NCI-H1105 treated with DMSO at 0.1 percent for 48 hours (cell line): ENCODE data around the gene KDM8.

Source experiments
- DNase-seq: peaks from one replicate; lab custom pipeline; 2025; lab: John Stamatoyannopoulos, UW

Gene KDM8

DNA sequence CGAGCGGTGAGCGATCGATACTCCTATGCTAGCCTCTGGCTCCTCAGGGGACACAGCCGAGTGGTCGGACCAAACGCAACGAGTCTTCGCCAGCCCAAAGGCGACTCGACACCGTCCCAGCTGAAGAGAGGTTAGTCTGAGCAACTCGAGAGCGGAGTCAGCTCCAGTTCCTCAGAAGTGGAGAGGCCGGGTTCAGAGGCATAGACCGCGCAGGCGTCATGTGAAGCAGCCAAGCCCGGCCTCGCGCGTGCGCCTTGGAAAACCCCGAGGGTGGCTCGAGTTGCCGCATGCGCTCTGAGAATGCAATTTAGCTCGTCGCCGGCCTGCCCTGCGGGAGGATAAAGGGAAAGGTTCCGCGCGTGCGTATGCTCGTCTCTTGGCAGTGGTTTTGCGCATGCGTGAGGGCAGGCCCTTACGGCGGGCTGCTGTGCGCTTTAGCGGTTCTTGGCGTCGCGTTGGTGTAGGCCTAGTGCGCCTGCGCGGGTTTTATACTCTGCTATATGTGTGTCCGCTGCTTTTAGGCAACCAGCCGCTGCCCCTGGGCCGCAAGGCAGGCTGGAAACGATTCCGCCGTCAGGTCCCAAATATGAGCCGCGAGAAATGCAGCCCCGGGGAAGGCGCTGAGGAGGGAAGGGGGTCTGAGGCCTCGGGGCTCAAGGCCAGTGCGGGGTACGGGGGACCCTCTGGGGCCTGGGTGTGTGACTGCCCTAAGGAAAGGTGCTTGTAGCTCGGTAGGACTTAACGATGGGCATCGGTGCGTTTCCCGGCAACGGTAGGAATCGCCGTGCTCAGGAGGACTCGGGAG is at the start of gene KDM8:
KDM8 (plus strand) TSS at position 20 of the 805 bp plus-strand sequence. CDS start 6,598 bp downstream, outside the sequence.
- peak; percentile 99 for DNase-seq

DNA sequence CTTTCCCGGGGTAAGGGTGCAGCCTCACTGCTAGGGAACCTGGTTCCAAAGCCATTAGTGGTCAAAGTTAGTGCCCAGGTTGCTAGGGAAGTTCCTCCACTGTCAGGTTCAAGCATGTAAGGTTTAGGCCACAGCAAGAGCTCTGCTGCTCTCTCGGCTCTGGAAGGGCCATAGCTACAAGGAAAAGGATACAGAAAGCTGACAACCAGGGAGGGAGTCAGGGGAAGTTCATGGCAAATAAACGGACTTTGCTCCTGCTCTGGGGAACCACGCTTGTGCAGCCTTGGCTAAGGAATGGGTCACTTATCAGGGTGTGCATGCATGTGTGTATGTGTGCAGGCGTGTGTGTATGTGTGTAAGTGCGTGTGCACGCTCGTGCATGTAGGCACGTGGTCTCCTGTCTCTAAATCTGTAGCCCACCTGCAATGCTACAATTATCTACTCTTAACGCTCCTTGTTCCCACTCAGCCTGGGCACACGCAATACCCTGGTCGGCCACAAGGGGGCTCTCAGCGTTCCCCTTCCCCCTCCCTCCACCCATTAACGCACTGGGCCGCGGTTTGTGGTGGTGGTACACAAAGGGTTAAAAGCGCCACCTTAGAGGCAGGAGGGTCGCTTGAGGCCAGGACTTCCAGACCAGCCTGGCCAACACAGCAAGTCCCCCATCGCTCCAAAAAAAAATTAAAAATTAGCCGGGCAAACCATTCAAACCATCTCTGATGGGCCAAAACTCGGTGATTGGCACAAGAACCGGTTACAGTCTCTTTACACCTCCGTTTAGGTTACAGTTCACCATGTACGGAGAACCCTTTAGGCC is 48.4 kb upstream of the KDM8 start:
- peak; percentile 12 for DNase-seq

DNA sequence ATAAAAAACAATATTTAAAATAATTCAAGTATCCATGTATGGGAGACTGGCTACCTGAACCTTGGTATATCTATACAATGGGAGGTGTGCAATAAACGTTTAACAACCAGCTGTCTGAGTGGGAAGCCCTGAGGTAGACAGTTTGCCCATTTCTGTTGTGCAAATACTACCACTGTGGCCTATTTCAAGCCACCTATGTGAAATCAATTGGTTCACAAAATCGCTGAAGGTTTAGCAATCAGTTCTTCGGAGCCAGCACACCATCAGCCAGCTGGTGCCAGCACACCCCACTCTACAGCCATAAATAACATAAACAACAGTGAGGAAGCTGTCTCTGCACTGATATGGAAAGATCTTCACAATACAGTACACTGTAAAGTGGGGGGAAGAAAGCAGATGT is 46.7 kb upstream of the KDM8 start:
- DNase-seq = no peak

DNA sequence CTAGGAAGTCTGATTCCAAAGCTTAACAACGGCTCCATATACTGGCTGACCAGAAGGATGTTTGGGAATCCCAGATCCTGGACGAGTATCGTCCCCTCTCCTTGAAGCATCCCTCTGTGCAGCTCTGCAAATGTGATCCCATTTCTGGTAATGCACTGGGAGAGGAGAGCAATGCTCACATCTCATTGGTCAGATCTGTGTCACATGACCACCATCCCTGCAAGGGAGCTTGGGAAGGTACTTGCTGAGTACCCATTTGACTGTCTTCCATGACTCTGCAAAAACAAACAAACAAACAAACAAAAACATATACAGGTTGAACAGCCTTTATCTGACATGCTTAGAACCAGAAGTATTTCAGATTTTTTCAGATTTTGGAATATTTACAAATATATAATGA is 41.9 kb upstream of the KDM8 start:
- DNase-seq = no peak

DNA sequence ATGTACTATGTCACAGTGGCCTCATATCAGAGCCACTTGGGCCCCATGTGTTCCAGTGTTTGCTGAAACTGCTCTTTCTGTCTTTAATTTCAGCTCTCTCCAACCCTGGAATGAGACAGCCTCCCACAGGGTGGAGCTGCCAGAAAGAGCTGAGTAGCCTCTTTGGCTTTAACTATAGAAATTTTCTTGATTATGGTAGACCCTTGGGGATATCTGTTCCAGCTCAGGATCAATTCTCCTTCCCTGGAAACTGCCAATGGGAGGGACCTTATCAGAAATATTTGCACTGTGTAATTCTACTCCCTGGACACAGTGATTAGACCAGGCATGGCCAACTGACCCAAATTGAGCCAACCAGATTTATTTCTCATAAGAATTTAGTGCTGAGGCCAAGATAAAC is 39.0 kb upstream of the KDM8 start:
- DNase-seq = no peak

DNA sequence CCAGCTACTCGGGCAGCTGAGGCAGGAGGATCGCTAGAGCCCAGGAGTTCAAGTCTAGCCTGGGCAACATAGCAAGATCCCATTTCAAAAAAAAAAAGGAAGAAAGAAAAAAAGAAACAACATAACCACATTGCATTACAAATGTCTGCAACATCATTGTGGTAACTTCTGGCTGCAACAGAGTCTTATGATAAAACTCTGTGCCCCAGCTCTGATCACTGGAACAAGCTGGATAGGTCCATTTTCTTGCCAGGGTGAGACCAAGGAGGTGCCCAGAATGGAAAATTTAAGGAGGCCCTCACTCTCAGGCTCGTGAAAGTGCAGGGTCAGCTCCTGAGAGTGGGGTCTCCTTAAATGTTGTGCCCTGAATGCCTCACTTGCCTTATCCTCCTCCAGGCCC is 37.8 kb upstream of the KDM8 start:
- no peak for DNase-seq

DNA sequence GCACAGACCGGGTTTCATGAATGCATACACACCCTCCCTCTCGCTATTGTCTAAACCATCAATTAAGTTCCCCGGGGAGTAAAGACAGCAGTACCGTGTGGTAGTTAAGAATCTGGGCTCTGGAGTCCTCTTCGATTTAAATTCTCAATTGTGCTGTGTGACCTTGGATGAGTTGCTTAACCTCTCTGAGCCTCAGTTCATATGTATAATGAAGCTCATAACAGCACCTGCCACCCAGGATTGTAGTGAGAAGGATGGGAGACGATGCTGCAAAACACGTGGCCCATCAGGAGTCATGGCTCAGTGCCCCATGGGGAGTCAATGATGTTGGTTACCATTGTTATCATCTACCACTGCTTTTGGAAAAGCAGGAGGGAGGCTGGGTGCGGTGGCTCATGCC is 34.5 kb upstream of the KDM8 start:
- DNase-seq = no peak

DNA sequence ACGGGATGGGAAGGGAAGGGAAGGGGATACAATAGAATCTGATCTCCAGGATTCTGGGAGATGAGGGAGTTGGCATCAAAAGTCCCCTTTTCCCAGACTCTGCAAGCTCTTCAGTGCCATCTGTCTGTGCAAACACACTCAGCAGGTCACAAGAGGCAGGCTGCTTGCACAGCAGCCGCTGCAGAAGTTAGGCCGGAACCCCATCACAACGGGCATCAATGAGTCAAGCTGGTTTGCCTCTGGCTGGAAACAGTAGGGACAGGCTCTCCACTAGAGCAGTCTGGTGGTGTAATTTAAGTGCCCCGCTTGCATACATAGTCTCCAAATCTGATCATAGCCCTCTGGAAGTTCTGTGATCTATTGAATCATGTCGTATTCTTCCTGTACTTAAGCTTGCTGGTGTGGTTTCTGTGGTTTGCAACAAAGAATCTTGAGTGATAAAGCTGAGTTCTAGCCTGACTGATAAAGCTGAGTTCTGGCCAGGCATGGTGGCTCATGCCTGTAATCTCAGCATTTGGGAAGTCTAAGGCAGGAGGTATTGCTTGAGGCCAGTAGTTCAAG is 33.7 kb upstream of the KDM8 start:
- no peak for DNase-seq

DNA sequence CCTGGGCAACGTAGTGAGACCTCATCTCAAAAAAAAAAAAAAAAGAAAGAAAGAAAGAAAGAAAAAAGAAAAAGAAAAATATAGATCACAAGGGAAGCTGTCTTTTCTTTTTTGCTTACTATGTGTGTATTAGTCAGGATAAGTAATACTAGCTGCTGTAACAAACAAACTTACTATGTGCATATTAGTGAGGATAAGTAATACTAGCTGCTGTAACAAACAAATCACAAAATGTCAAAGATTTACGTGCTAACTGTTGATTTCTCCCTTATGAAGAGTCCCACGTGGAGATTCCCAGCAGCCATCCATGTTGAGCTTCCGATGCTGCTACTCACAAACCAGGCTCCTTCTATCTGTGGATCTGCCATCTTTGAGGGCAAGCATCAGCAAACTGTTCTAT is 31.7 kb upstream of the KDM8 start:
- no peak for DNase-seq

DNA sequence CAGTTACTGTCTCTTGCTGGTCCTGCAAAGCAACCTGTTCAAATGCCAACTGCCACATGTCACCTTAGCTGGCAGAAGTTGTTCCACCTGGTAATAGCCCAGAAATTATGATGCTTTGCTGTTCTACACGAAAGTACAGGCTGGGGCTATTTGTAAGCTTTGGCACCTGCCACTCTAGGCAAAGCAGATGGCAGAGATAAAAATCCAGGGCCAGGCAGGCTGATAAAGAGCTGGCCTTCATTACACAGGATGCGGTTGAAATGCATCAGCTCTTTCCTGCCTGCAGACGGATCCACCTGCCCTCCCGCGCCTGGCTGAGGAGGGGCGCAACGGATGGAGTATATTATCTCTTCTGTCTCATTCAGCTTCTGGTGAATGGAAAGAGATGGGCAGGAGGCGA is 29.3 kb upstream of the KDM8 start:
- DNase-seq = peak; percentile 87

DNA sequence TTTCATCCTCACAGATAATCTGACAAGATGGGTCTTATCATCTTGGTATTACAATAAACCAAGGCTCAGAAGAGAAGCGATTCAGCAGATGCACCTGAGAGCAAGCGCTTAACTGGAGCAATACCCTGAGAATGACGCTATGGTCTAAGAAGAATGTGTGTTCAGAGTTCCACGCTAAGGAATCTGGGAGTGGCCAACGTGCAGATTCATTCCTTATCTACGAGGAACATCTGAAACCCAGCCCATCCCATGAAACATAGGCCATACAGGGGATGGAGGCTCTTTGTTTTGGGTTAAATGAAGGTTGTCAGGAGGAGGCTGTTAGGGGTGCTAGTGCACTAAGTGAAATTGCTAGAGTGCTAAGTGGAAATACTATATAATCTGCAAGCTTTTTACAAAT is 28.5 kb upstream of the KDM8 start:
- DNase-seq = no peak

DNA sequence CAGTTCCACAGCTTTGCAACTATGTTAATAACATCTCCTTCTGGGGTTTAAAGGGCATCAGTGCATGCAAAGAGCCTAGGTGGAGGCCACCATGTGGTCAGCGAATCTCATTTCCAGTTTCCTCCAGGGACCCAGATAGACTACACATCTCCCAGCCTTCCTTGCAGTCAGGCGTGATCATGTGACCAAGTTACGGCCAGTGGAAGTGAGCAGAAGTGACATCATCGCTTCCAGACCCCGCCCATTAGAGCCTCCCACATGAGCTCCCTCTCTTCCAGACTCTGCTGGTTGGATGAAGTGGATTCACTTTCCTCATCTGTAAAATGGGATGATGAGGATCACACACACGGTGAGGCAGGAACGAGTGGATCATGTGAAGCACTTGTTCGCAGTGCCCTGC is 27.4 kb upstream of the KDM8 start:
- DNase-seq = no peak

DNA sequence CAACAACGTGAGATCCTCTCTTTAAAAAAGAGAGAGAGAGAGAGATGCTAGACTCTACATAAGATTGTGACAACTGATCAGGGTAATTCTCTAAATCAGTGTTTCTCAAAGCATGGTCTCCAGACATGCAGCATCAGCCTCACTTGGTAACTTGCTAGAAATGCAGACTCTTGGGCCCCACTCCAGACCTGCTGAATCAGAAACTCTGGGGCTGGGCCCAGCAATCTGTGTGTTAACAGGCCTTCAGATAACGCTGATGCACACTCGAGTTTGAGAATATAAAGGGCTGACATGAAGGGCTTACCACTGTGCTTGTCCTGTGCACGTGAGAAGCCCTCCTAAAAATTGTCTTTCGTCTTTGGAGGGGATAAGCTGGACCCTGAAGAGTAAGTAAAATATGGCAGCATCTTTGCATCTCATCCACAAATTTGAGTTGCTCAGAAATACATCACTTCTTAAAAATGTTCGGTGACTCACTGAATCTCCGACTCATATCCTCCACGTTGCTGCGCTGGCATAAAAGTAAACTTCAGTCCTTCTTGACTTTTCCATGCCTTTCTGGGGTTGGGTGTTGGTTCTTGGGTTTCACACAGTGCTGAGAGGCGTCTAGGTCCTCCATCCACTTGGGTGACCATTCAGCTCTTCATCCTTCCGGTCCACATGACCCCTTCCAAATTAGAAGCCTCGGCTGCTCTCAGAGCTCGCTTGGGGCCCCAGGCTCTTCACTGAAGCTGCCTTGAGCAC is 26.1 kb upstream of the KDM8 start:
- no peak for DNase-seq

DNA sequence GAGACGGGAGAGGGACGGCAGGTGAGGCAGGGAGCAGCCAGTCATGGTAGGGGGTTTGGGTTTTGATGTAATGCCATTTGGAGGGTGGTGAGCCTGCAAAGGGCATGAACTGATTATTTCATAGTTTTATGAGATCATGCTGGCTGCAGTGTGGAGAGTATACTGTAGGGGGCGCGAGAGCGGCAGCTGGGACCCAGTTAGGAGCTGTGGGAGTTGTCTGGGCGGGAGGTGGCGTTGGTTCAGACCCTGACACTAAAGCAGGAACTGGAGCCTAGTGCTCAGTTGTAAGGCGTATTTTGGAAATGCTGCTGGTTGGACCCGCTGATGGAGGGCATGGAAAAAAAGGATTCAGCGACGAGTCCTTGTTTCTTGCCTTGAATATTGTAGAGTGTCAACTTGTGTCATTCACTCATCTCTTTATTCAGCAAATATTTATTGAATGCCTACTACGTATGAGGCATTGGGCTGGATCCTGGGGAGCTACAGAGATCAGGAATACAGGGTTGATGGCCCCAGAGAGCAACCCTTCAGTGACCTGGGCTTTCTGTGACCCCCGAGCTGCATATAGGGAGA is 23.7 kb upstream of the KDM8 start:
- DNase-seq = no peak

DNA sequence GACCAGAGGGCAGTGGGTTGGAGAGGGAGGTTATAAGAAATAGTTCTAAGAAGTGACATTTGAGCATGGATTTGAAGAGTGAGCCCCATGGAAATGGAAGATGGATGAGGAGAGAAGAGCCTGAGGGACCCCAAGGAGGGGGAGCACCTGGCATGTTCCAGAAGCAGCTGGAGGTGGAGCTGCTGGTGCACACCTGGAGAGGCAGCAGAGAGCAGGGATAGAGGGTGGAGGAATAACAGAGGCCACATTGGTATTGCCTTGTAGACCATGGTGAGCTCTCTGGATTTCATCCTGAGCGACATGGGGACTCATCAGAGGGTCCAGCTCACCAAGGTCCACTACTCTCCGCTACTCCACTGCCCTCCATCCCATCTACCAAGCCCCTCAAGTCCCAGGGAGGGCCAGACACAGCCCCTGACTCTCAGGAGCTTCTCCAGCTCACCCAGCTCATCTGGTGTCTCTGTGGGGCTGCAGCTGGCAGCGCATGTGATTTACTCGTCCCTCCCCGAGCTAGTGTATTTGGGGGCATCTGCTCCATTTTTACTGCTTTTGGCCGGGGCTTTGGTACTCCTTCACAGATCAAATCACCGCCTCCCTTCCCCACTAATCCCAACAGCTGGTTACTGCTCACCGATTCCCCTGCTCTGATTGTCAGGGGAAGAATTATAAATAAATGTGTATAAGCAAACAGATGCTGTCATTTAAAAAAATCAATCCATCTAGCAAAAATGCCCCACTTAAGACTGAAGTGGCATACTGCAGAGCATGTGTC is 22.1 kb upstream of the KDM8 start:
- DNase-seq = no peak

DNA sequence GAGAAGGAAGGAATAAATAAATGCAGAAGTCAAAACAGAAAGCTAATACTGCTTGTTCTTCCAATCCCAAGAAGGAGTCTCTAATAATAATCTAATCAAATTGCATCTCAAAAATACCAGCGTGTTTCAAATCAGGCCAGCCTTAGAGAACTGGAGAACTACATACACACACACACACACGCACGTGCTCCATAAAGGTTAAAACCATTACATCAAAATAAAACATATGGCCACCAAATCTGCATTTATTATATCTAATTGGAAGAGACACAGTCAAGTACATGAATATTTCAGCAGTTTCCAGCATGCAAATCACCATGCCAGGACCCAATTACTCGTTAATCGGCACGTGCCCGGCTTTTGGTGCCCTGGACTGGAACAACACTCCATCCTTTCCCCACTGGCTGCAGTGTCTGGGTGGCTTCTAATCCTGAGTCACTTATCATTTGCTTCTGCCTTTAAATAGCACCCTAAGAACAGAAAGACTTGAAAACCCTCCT is 20.4 kb upstream of the KDM8 start:
- DNase-seq = no peak

DNA sequence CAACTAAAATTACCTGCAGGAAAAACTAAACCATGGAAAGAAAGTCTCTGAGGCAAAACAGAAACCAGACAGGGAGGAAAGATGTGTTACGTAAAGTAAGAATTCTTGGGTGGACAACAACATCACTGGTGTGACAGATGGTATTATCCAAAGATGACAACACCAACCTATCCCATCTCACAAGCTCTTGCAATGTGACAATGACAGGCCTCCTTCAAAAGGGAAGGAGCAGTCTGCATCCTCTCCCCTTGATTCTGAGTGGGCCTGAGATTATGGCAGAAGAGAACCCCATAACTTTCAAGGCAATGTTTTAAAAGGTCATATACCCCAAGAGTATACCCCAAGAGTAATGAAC is 17.6 kb upstream of the KDM8 start:
- no peak for DNase-seq

DNA sequence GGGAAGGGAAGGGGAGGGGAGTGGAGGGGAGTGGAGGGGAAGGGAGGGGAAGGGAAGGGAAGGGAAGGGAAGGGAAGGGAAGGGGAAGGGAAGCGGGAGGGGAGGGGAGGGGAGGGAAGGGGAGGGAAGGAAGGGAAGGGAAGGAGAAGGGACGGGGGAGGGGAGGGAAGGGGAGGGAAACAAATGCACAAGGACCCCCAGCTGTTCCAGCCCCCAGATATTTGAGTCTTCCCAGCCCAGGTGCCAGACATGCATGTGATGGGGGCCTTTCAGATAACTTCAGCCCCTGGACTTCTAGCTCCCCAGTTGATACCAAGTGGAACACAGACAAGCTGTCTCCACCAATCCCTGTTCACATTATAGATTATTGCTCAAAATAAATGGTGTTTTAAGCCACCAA is 14.7 kb upstream of the KDM8 start:
- DNase-seq = no peak

DNA sequence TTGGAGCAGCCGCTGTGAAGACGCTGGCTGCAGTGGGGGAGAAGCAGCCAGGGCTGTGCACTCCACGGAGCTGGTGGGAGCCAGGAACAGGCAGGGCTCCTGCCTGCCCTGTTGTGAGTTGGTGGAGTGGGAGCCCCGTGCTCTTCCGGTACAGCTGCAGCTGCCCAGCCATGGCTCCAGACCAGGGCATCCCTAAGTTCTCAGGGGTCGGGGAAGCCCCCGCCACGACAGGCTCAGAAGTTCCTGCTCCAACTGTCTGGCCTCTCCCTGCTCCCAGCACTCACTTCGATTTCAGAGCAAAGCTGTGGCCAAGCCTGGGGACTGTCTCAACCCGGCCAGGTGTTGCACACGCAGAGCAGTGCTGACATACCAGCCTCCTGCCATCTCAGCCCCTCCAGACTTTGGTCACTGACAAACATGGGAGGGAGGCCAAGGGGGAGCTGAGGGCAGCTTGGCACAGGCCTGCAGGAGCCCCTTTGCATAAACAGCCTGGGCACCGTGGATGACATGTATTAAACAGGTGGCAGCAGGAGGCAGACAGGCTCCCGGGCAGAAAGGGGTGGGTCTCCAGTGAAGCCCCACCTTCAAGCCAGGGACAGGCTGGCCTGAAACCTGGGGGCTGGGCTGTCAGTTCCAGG is 13.9 kb upstream of the KDM8 start:
- DNase-seq = no peak

DNA sequence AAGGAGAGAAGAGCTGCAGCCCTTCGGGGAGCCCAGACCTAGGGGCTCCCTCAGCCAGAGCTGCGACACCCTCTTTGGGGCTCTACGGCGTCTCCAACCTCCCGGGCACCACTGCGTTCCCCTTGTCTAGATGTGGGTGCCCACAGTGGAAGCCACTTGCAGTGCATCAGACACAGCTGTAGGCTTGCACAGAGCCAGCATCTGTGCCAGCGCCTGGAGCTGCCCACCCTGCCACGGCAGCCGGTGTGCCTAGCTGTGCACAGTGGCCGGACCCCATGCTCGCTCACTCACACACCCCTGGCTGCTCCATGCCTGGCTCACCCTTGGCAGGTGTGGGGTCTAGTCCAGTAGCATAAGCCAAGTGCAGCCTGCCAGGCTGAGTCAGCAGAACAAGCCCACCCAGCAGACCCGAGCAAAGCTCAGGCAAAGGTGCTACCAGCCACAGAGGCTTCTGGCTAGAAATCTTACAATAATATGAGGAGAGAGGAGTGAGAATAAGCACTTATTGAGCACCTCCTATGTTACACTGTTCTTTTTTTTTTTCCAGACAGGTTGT is 12.9 kb upstream of the KDM8 start:
- no peak for DNase-seq
